ENCODE measurements around the gene TMEFF2. TPM values are rescaled to one million over a fixed set of nuclear protein-coding genes. Genes with fewer than 3 reads are reported as not detected.

TMEFF2 gene
- total RNA-seq, 1 donor from 2014 or later, result 23.9 TPM

DNA sequence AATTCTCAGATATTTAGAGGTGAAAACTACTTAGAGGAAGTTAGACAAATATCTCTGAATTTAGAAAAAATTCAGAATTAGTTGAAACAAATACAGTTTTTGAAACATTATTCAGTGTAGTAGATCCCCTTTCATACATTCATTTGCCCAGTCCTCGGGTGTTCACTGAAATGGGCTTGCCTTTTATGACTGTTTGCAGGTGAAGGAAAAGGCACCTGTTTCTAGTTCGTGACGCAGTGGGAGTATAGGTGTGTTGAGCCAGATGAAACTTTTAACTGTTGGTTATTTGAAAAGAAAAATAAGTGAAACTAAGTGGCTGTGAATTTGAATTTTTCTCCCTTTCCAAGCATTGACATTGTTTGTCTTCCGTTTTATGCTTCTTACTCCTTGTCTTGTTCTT is 28.9 kb downstream of the TMEFF2 start:
- H3K4me3 Mint-ChIP-seq (ENCODE audit: unreplicated experiment), result no peak overlapping the region
- H3K4me1 Mint-ChIP-seq (ENCODE audit: low read depth, unreplicated experiment), result peaks cover 14% of the 10 kb centered on the region
- DNase-seq, result no peak
- H3K9me3 Mint-ChIP-seq (ENCODE audit: unreplicated experiment), result no peaks in the 10 kb centered on the region
- H3K27me3 Mint-ChIP-seq (ENCODE audit: unreplicated experiment), result no peaks in the 10 kb centered on the region
- H3K27ac Mint-ChIP-seq (ENCODE audit: unreplicated experiment), result no peak overlapping the region
- TF ChIP-seq, protein P1, sequence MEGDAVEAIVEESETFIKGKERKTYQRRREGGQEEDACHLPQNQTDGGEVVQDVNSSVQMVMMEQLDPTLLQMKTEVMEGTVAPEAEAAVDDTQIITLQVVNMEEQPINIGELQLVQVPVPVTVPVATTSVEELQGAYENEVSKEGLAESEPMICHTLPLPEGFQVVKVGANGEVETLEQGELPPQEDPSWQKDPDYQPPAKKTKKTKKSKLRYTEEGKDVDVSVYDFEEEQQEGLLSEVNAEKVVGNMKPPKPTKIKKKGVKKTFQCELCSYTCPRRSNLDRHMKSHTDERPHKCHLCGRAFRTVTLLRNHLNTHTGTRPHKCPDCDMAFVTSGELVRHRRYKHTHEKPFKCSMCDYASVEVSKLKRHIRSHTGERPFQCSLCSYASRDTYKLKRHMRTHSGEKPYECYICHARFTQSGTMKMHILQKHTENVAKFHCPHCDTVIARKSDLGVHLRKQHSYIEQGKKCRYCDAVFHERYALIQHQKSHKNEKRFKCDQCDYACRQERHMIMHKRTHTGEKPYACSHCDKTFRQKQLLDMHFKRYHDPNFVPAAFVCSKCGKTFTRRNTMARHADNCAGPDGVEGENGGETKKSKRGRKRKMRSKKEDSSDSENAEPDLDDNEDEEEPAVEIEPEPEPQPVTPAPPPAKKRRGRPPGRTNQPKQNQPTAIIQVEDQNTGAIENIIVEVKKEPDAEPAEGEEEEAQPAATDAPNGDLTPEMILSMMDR (IDR thresholded peaks at IDR 0.05; ENCODE audit: partially characterized antibody, unreplicated experiment), result no peak
- no peaks in the 10 kb centered on the region for H3K36me3 Mint-ChIP-seq (ENCODE audit: unreplicated experiment)

DNA sequence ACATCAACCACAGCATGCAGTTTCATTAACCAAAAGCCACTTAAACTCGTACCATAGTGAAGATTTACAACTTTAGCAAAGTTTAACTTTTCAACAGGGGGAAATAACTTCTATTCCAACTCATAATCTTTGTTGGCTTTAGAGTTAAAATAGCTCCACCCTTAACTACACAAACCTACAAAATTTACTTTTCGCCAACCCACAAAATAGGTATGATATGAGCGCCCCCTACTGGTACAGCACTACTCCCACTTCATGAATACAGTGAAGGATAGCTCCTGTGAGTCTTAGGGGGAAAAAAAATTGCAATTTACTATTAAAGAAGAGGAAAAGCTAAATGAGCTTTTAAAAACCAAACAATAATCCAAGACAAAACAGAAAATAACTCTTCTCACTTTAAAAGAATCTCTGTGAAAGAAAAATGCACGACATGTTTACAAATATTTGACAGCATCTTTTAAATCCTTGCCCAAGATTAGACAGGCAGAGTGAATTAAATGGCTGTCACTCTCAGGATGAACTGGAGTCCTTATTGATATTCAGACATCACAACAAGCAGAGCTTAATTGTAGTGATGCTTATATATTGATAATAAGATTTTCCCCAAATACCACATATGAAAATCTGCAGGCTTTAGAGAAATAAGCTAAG is 32.2 kb downstream of the TMEFF2 start:
- Mint-ChIP-seq H3K27ac (ENCODE audit: unreplicated experiment) (no peak overlapping the region), H3K27me3 (ENCODE audit: unreplicated experiment) (peaks cover 3% of the 10 kb centered on the region), H3K4me1 (ENCODE audit: low read depth, unreplicated experiment) (peaks cover 22% of the 10 kb centered on the region), H3K9me3 (ENCODE audit: unreplicated experiment) (peaks cover 1% of the 10 kb centered on the region), H3K4me3 (ENCODE audit: unreplicated experiment) (no peak overlapping the region), H3K36me3 (ENCODE audit: unreplicated experiment) (no peaks in the 10 kb centered on the region)
- TF ChIP-seq, protein P1 (IDR thresholded peaks at IDR 0.05; ENCODE audit: partially characterized antibody, unreplicated experiment), result peak; percentile 97
- DNase-seq, result peak; percentile 52

DNA sequence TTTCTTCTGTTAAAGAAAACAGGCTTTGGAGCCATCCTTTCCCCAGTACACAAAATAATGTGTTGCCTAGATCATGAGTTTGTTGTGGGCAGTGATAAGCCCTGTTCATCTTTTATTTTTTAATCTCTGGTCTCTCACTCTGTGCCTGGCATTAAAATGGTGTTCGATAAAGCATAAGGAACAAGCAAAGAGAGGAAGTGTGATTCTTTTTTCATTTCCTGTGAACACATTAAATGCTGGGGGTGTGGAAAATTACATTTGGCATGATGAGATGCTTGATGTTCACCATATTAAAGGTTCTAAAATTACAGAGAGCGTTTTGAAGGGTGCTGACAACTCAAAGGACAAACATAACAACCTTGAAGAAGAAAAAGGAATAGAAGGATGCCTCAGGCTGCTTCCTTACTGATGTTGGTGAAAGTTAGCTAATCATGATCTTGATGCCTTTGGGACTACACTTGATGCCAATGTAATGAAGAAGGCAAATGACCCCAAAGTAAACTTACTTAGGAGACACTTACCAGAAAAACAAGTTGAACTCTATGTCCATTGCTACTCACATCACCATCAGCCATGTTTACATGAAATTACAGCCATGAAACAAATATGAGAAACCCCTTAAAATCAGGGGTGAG is 33.0 kb downstream of the TMEFF2 start:
- TF ChIP-seq, protein P1 (IDR thresholded peaks at IDR 0.05; ENCODE audit: partially characterized antibody, unreplicated experiment), result no peak
- no peak for DNase-seq
- Mint-ChIP-seq H3K27me3 (ENCODE audit: unreplicated experiment) (peaks cover 3% of the 10 kb centered on the region), H3K4me1 (ENCODE audit: low read depth, unreplicated experiment) (peaks cover 22% of the 10 kb centered on the region), H3K27ac (ENCODE audit: unreplicated experiment) (no peak overlapping the region), H3K4me3 (ENCODE audit: unreplicated experiment) (no peak overlapping the region), H3K9me3 (ENCODE audit: unreplicated experiment) (peaks cover 1% of the 10 kb centered on the region), H3K36me3 (ENCODE audit: unreplicated experiment) (no peaks in the 10 kb centered on the region)

DNA sequence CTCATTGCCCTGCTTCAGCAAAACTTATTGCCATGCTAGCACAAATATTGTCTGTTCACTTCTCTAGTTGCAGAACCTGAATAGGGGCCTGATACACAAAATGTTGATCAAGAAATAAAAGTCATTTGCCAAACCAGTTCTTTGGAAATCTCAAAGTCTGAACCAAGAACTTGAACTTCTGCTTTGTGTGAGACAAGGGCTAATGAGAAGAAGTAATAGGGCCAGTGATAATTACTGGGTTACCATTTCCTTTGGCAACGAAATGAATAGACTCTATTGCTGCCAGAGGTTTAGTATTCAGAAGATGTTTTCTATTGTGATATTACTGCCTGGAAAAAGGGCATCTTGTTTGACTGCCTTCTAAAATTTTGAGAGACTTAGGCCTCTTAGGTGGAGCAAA is 35.0 kb downstream of the TMEFF2 start:
- TF ChIP-seq, protein P1 (IDR thresholded peaks at IDR 0.05; ENCODE audit: partially characterized antibody, unreplicated experiment), result no peak
- no peak for DNase-seq
- no peak overlapping the region for H3K27ac Mint-ChIP-seq (ENCODE audit: unreplicated experiment)
- peaks cover 22% of the 10 kb centered on the region for H3K4me1 Mint-ChIP-seq (ENCODE audit: low read depth, unreplicated experiment)
- H3K36me3 Mint-ChIP-seq (ENCODE audit: unreplicated experiment), result no peaks in the 10 kb centered on the region
- H3K9me3 Mint-ChIP-seq (ENCODE audit: unreplicated experiment), result peaks cover 1% of the 10 kb centered on the region
- H3K4me3 Mint-ChIP-seq (ENCODE audit: unreplicated experiment), result no peak overlapping the region
- H3K27me3 Mint-ChIP-seq (ENCODE audit: unreplicated experiment), result peaks cover 3% of the 10 kb centered on the region

DNA sequence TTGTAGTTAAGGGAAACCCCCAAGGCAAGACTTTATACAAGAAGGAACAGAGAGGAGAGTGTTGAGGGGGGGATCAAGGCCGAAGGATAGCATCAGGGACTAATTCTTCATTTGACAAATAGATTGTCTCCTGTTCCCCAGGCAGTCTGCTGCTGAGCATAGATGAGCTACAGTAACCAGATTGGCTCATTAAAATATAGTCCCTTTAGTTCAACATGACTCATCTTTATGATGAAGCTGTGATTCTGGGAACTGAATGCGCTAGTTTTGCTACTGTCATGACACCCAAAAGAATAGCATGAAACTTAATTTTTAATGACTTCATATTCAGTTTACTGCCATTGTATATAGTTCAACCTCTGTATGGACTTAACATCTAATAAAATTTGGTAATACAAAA is 35.5 kb downstream of the TMEFF2 start:
- no peak overlapping the region for H3K27ac Mint-ChIP-seq (ENCODE audit: unreplicated experiment)
- H3K36me3 Mint-ChIP-seq (ENCODE audit: unreplicated experiment), result no peaks in the 10 kb centered on the region
- peaks cover 1% of the 10 kb centered on the region for H3K9me3 Mint-ChIP-seq (ENCODE audit: unreplicated experiment)
- H3K27me3 Mint-ChIP-seq (ENCODE audit: unreplicated experiment), result peaks cover 3% of the 10 kb centered on the region
- H3K4me1 Mint-ChIP-seq (ENCODE audit: low read depth, unreplicated experiment), result peaks cover 21% of the 10 kb centered on the region
- DNase-seq, result no peak
- no peak overlapping the region for H3K4me3 Mint-ChIP-seq (ENCODE audit: unreplicated experiment)
- TF ChIP-seq, protein P1 (IDR thresholded peaks at IDR 0.05; ENCODE audit: partially characterized antibody, unreplicated experiment), result no peak

Measured in glutamatergic neuron (in vitro differentiated cells).